T-helper 1 cell treated with Interleukin-12 subunit alpha and Interleukin-12 subunit beta and Interleukin-4 antibody, amounts not matched to agents 30 μg/mL and 1 μg/mL, for 36 hours (primary cell): Measurements from ENCODE around the gene ATXN3L.

Experiments
- H3K27ac Mint-ChIP-seq: one replicate; pipeline ENCODE4 v1.8.0; 2021; ENCODE audit warnings: mild to moderate bottlenecking, mixed read lengths
- H3K27me3 Mint-ChIP-seq: one replicate; pipeline ENCODE4 v1.8.0; 2021; ENCODE audit warnings: low read depth, mixed read lengths
- H3K36me3 Mint-ChIP-seq: one replicate; pipeline ENCODE4 v1.8.0; 2021; ENCODE audit warnings: low read depth, mixed read lengths
- H3K4me1 Mint-ChIP-seq: one replicate; pipeline ENCODE4 v1.8.0; 2021; ENCODE audit warnings: low read depth, mixed read lengths
- H3K4me3 Mint-ChIP-seq: one replicate; pipeline ENCODE4 v1.8.0; 2021; ENCODE audit warnings: mild to moderate bottlenecking, moderate library complexity, mixed read lengths
- H3K9me3 Mint-ChIP-seq: one replicate; pipeline ENCODE4 v1.8.0; 2021; ENCODE audit warnings: mixed read lengths

ATXN3L gene

DNA sequence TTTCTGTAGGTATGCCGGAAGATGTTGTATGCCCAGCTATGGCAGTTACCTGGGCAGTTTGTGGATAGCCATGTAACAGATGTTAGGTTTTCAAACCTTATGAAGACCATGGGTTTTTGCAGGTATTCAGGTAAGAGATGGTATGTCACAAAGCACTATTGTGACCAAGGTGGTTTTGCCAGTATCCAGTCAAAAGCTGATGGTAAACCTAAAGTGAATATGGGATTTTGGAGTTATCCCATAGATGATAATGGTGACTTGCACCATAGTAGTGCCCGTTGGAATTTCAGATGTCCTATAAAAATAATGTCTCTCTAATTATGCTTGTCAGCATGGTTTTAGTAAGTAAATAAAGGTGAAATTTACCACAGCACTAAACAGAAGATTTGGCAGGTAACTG, at the start of gene ATXN3L:
ATXN3L (minus strand) TSS at position 101 of the 400 bp plus-strand sequence. CDS start 119 bp downstream, outside the sequence.
- Mint-ChIP-seq H3K27me3 (no peaks in the 10 kb centered on the region), H3K4me3 (no peak within 1 kb of the TSS), H3K9me3 (peaks cover 9% of the 10 kb centered on the region), H3K27ac (no peak within 1 kb of the TSS), H3K4me1 (no peaks in the 10 kb centered on the region), H3K36me3 (no peaks in the 10 kb centered on the region)

DNA sequence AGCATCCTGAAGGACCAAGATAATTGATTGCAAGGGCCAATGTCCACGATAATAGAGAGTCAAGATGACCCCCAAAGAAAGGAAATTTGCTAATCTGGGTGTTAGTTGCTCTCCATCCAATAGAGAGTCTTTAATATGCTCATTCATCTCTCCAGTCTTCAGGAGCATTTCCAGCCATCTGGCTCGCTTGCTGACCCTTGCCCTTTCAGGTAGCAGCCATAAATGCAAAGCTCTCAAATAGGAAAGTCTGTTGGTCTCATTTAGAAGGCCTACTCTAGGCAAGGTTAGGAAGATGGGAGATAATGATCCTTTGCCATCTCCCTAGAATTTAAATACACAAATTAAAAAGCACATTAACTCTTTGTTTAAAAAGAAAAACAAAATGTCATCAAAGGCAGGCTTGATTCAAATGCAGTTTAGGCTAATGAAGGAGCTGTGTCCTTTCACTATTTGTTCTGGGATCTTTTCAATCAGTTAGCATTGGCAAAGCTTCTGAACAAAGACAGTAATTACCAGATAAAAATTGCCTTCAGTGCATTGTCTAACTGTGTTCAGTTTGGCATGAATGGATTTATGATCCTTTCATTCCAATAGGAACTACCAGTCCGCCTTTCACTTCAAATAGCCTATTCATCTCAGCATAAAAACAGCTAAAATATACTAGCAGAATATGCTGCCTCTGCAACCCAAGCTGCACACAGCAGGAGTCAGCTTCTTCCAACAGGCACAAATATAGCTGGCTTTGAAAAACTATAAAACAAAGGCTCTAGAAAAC, 49.6 kb upstream of the ATXN3L start:
- Mint-ChIP-seq H3K27me3 (no peaks in the 10 kb centered on the region), H3K9me3 (no peaks in the 10 kb centered on the region), H3K4me3 (no peak overlapping the region), H3K36me3 (peaks cover 4% of the 10 kb centered on the region), H3K4me1 (peaks cover 11% of the 10 kb centered on the region), H3K27ac (no peak overlapping the region)

DNA sequence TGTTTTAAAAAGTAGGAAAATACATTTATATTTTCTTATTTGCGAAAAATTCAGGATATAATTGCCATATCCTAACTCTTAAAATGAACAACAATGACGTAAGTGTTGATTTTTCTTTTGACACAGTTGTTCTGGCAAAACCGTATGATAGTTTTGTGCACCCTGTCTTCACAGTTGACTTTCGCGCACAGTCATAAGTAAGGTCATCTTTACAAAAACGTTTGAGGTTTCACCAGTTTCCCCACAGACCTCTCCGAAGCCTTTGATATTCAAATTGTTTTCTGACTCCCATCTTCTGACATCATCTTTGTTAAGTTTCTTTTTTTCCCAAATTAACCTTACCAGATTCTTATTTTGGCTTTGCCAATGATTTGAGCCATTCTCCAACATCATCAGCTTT, 48.1 kb upstream of the ATXN3L start:
- Mint-ChIP-seq H3K4me1 (peaks cover 2% of the 10 kb centered on the region), H3K27me3 (no peaks in the 10 kb centered on the region), H3K4me3 (no peak overlapping the region), H3K36me3 (peaks cover 4% of the 10 kb centered on the region), H3K9me3 (no peaks in the 10 kb centered on the region), H3K27ac (no peak overlapping the region)

DNA sequence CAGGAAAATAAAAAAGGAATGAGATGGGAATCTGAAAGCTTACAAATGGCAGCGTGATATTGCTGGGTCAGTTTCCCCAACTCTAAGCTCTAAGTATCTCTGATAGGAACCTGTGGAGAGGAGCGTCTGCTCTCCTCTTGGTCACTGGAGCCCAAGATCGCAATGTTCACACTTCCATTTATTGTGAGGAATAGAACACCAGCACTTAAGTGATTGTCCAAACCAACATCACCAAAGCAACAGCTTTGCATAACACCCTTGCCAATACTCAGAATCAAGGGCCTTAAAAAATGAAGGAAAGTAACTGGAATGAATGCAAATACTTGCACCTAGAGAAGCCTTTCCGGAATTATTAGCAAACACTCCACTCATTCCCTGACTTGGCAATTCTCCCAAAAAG, 46.8 kb upstream of the ATXN3L start:
- H3K4me3 Mint-ChIP-seq, result no peak overlapping the region
- no peaks in the 10 kb centered on the region for H3K27me3 Mint-ChIP-seq
- no peaks in the 10 kb centered on the region for H3K4me1 Mint-ChIP-seq
- H3K36me3 Mint-ChIP-seq, result peaks cover 4% of the 10 kb centered on the region
- H3K27ac Mint-ChIP-seq, result no peak overlapping the region
- H3K9me3 Mint-ChIP-seq, result no peaks in the 10 kb centered on the region

DNA sequence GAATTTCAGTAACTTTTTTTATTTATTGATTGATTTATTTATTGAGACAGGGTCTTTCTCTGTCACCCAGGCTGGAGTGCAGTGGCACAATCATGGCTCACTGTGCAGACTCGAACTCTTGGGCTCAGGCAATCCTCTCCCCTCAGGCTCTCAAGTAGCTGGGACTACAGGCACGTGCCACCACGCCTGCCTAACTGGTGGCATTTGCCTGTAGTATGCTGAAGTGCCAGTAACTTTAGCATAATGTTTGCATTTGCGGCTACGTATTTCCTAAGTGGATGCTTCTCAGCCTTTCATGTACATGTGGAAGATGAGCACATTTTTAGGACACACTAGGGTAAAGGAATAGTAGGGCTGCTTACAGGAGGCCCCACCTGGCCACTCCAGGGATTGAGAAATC, 45.3 kb upstream of the ATXN3L start:
- Mint-ChIP-seq H3K4me3 (no peak overlapping the region), H3K4me1 (no peaks in the 10 kb centered on the region), H3K27ac (no peak overlapping the region), H3K27me3 (no peaks in the 10 kb centered on the region), H3K9me3 (no peaks in the 10 kb centered on the region), H3K36me3 (no peaks in the 10 kb centered on the region)

DNA sequence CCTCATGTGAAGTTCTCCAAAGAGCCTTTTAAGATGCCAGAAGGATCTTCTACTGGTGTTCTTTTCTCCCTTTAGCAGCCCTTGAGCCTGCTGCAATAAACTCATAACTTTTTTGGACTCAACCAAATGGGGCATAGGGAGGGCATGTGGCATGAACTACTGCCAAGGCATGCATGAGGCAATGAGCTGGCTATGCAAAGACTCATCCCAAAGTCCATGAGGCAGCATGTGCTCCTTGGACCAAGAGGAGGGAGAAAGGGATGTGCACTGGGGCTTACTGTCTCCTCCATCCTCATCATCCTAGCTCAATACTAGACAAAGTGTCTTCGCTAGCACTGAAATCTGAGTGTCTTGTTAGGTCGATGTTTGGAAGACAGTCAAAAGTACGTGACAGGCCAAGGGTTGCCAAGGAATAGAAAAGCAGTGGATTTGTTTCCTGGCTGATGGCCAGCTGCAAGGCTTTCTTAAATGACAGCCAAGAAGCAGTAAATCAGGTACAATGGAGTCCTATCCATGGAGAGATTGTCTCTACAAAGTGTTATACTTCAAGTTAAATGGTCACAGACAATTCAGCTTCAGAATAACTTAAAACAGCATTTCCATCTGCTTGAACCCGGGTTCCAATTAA, 44.5 kb upstream of the ATXN3L start:
- Mint-ChIP-seq H3K36me3 (no peaks in the 10 kb centered on the region), H3K4me1 (no peaks in the 10 kb centered on the region), H3K27ac (no peak overlapping the region), H3K9me3 (no peaks in the 10 kb centered on the region), H3K27me3 (no peaks in the 10 kb centered on the region), H3K4me3 (no peak overlapping the region)

DNA sequence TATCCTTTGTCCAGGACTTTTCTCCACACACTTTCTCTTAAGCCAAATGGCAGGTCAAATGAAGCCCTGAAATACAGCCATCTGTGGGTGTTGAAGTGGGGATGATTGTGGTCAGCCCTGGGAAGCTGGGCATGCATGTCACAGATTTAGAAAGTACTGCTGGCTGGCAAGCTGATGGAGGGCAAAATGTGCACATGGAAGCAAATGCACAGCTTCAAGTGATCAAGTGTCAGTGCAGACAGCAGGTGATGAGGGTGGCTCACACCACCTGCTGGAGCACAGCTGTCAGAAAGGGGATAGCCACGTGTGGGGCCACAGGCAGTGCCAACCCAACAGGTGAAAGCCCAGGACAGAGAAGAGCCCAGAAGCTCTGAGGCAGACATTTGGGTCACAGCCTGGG, 40.3 kb upstream of the ATXN3L start:
- Mint-ChIP-seq H3K4me1 (peaks cover 2% of the 10 kb centered on the region), H3K9me3 (no peaks in the 10 kb centered on the region), H3K36me3 (no peaks in the 10 kb centered on the region), H3K27ac (no peak overlapping the region), H3K4me3 (no peak overlapping the region), H3K27me3 (no peaks in the 10 kb centered on the region)

DNA sequence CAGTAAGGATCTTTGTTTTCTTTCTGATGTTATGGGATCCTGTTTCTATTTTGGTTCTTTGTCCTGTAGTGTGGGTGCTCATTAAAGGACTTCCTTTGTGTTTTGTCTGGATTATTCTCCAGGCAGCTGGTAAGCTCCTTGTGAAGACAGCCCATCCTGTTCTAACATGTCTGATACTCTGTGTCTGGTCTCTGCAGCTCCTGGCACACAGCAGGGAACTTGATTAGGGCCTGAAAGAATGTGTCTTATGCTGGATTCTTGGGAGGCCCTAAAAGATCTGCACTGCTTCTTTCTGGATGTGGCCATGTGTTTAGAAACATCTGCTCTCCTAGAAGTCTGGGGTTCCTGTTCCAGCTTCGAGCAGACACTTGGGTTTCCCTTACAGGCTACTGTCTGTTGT, 38.1 kb upstream of the ATXN3L start:
- Mint-ChIP-seq H3K4me1 (peaks cover 2% of the 10 kb centered on the region), H3K36me3 (no peaks in the 10 kb centered on the region), H3K27ac (no peak overlapping the region), H3K27me3 (no peaks in the 10 kb centered on the region), H3K9me3 (no peaks in the 10 kb centered on the region), H3K4me3 (no peak overlapping the region)

DNA sequence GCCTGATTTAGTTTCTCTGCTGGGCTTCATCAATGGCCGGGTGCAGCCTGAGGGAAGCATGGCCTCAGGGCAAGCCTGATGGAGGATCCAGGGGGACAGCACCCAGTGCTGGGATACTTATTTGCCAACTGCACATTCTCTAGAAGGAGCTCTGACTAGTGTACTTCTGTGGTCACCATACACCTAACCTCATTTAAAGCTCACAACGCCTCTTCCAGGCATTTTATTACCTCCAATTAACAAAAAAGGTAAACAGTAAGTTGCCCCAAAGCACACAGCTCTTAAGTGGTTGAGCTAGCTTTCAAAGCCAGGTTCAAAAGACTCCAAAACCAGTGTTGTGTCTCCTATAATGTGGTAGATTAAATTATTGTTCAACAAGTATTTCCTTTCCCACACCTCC, 26.8 kb upstream of the ATXN3L start:
- no peaks in the 10 kb centered on the region for H3K4me1 Mint-ChIP-seq
- H3K27ac Mint-ChIP-seq, result no peak overlapping the region
- no peaks in the 10 kb centered on the region for H3K36me3 Mint-ChIP-seq
- no peaks in the 10 kb centered on the region for H3K9me3 Mint-ChIP-seq
- H3K27me3 Mint-ChIP-seq, result no peaks in the 10 kb centered on the region
- H3K4me3 Mint-ChIP-seq, result no peak overlapping the region

DNA sequence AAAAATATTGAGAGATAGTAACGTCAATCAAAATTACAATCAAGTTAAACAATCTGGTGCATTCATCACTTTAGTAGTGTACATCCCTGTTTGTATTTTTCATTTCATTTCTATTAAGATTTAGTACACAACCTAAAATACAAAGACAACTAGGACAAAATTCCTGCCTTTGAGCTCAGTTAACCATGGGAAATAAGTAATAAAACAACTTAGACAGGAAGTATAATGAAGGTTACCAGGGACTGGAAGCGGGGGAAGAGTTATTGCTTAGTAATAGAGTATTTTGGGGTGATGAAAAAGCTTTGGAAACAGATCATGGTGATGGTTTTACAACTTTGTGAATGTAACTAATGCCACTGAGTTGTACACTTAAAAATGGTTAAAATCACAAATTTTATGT, 25.6 kb upstream of the ATXN3L start:
- Mint-ChIP-seq H3K27ac (no peak overlapping the region), H3K36me3 (no peaks in the 10 kb centered on the region), H3K27me3 (no peaks in the 10 kb centered on the region), H3K9me3 (no peaks in the 10 kb centered on the region), H3K4me3 (no peak overlapping the region), H3K4me1 (no peaks in the 10 kb centered on the region)

DNA sequence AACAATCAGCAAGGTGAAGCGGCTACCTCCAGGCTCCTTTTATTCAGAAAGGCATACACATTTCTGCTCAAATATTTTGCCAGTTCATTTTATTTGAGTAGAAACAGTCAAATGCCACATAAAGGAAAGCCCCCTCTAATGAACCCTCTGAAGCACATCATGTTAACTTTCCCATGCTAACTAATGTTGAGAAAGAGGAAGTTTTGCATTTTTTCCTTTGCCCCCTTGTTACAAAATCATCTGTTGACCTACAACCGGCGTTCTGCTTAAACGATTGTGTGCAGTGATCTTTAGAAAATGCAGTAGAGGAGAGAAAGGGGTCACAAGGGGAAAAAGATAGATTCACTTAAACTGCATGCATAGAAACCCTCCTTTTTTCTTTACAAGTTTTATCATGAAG, 25.2 kb upstream of the ATXN3L start:
- Mint-ChIP-seq H3K27me3 (no peaks in the 10 kb centered on the region), H3K9me3 (no peaks in the 10 kb centered on the region)

DNA sequence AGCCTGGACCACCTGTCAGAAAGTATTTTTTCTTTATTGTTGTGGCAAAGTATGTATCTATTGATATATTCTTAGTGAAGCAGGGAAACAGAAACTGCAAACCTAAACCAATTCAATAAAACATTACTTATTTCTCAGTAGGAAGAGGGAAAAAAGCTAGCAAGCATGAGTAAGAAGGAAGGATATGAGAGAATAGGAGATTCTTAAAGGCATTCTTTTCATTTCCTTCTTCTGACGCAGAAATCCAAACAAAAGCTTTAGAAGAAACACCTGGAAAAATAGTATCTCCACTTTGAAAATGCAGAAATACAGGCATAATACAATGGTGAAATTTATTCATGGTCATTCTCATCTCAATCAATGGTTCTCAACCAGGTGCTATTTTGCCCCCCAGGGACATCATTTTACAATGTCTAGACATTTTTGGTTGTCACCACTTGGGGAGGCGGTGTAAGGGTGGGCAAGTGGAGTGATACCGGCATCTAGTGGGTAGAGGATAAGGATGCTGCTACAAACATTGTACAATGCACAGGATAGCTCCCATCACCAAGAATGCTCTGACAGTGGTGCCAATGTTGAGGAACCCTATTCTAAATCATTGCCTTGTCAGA, 21.7 kb upstream of the ATXN3L start:
- Mint-ChIP-seq H3K4me1 (no peaks in the 10 kb centered on the region), H3K36me3 (no peaks in the 10 kb centered on the region), H3K4me3 (no peak overlapping the region), H3K9me3 (no peaks in the 10 kb centered on the region), H3K27ac (no peak overlapping the region), H3K27me3 (no peaks in the 10 kb centered on the region)

More for the DNA sequence above, 25.2 kb upstream of the ATXN3L start:
- no peak overlapping the region for H3K4me3 Mint-ChIP-seq
- H3K27ac Mint-ChIP-seq, result no peak overlapping the region
- H3K36me3 Mint-ChIP-seq, result no peaks in the 10 kb centered on the region
- no peaks in the 10 kb centered on the region for H3K4me1 Mint-ChIP-seq

DNA sequence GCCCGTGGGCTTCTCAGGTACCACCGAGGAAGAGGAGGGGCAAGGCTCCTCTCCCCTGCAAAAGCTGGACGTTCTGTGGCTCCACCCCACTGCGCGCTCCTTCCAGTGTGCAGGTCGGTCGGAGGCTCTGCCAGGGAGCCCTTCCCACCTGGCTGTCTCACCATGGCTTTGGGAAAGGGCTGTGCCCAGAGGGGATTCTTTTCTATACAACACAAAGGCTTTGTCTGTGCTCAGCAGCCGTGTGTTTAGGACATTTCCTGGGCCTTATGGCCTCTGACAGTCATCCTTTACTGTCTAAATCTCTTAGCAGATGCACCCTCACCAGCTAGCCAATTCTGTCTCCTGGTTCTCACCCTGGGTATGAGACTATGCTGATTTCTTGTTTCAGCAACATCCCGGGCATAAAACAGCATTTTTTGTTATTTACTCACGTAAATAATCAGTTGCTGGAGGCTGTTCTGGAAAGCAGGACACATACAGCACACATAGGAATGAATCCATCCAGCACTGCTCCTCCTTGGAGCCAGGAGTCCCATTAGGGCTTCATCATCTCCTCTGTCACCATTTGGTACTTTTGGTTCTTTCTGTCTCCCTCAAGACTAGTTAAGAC, 20.4 kb upstream of the ATXN3L start:
- no peak overlapping the region for H3K4me3 Mint-ChIP-seq
- no peaks in the 10 kb centered on the region for H3K9me3 Mint-ChIP-seq
- H3K27me3 Mint-ChIP-seq, result no peaks in the 10 kb centered on the region
- no peak overlapping the region for H3K27ac Mint-ChIP-seq
- no peaks in the 10 kb centered on the region for H3K4me1 Mint-ChIP-seq
- no peaks in the 10 kb centered on the region for H3K36me3 Mint-ChIP-seq

DNA sequence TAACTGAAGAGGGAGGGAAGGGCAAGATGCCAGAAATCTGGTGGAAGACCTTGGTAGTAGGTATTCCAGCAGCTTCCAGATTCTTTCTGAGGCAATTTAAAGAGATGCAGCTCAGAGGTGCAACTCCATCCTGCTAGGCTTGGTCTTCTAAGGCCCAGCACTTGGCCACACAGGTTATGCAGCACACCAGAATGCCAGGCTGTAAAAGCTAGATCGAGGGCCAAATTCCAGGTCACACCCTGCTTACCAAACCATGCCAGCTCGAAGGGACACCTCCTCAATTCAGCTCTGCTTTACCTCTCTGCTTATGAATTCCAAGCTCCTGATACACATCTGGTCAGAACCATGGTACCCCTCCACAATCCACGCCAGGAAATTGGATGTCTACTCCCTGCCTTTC, 19.8 kb upstream of the ATXN3L start:
- Mint-ChIP-seq H3K9me3 (no peaks in the 10 kb centered on the region), H3K36me3 (no peaks in the 10 kb centered on the region), H3K27me3 (no peaks in the 10 kb centered on the region), H3K4me1 (no peaks in the 10 kb centered on the region), H3K27ac (no peak overlapping the region), H3K4me3 (no peak overlapping the region)

DNA sequence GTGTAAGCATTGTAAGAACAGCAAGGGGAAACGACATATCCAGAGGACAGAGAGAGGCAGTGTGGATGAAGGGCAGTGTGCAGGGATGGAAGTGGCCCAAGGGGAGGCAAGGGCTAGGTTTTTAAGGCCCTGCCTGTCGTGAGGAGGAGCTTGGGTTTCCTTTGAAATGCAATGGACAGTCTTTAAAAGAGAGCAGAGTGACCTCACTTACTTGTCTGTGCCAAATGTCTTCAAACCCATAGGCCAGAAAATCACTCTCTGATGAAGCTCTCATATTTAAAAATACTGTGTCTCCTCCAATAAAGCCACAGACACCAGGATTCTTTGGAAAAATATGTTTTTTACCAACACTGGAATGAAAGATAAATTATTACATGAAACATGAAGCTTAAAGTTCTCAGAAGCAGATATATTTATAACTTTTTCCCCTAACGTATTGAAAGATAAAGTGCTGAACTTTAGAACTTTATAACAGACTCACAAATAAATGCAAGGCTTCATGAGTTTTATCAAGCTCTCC, 19.2 kb upstream of the ATXN3L start:
- Mint-ChIP-seq H3K4me3 (no peak overlapping the region), H3K9me3 (no peaks in the 10 kb centered on the region), H3K36me3 (no peaks in the 10 kb centered on the region), H3K4me1 (no peaks in the 10 kb centered on the region), H3K27ac (no peak overlapping the region), H3K27me3 (no peaks in the 10 kb centered on the region)
